ENCODE data around the gene NCKAP5. TPM values are rescaled to one million over a fixed set of nuclear protein-coding genes. Genes with fewer than 3 reads are reported as not detected.

The NCKAP5 gene
- total and polyA plus RNA-seq, 4 donors, result 0.57 to 2.8 (median 2.4) TPM

- no peak overlapping the region for H3K9ac ChIP-seq (ENCODE audit: low read depth in 1 of 2, low read length in 2 of 2)
- H3K36me3 ChIP-seq (ENCODE audit: control insufficient read depth in 4 of 4, insufficient read depth in 3 of 4, low read depth in 1 of 4, low read length in 3 of 4), result no peaks in the 10 kb centered on the region
Observed at GRCh38 chr2:133306236-133306635, 262.0 kb downstream of the NCKAP5 start.

GRCh38 chr2:133304344-133304743 is 263.9 kb downstream of the NCKAP5 start:
- Histone ChIP-seq H3K27me3 (ENCODE audit: control insufficient read depth in 4 of 4, insufficient read depth in 4 of 4, low read length in 3 of 4) (no peaks in the 10 kb centered on the region), H3K36me3 (ENCODE audit: control insufficient read depth in 4 of 4, insufficient read depth in 3 of 4, low read depth in 1 of 4, low read length in 3 of 4) (no peaks in the 10 kb centered on the region), H3K27ac (ENCODE audit: low read depth in 1 of 2, low read length in 2 of 2) (no peak overlapping the region), H3K9me3 (ENCODE audit: control insufficient read depth in 4 of 4, low read length in 3 of 4) (no peaks in the 10 kb centered on the region), H3K4me3 (ENCODE audit: low read depth in 1 of 3, low read length in 3 of 3) (no peak overlapping the region), H3K9ac (ENCODE audit: low read depth in 1 of 2, low read length in 2 of 2) (no peak overlapping the region), H3K4me1 (ENCODE audit: control insufficient read depth in 4 of 4, insufficient read depth in 4 of 4, low read length in 3 of 4) (no peaks in the 10 kb centered on the region)
- no peak for TF ChIP-seq FOXA1 (IDR thresholded peaks at IDR 0.05)
- TF ChIP-seq NR2F2 (IDR thresholded peaks at IDR 0.05), result no peak
- no peak for TF ChIP-seq HNF4A (conservative IDR thresholded peaks at IDR 0.05)
- TF ChIP-seq CTCF (IDR thresholded peaks at IDR 0.05; ENCODE audit: low read depth, low read length, missing input control), result no peak
- TF ChIP-seq TAF1 (conservative IDR thresholded peaks at IDR 0.05), result no peak
- TF ChIP-seq RAD21 (IDR thresholded peaks at IDR 0.05), result no peak
- TF ChIP-seq REST (IDR thresholded peaks at IDR 0.05), result no peak
- no peak for TF ChIP-seq ATF3 (IDR thresholded peaks at IDR 0.05)
- no peak for TF ChIP-seq FOXA2 (IDR thresholded peaks at IDR 0.05)
- TF ChIP-seq SP1 (IDR thresholded peaks at IDR 0.05), result no peak
- TF ChIP-seq YY1 (IDR thresholded peaks at IDR 0.05), result no peak
- no peak for TF ChIP-seq ZBTB33 (IDR thresholded peaks at IDR 0.05)
- TF ChIP-seq JUND (IDR thresholded peaks at IDR 0.05), result no peak
- TF ChIP-seq EGR1 (IDR thresholded peaks at IDR 0.05; ENCODE audit: low read depth in 2 of 2), result no peak
- no peak for TF ChIP-seq MAX (IDR thresholded peaks at IDR 0.05)
- TF ChIP-seq GABPA (IDR thresholded peaks at IDR 0.05 in 1 of 2, conservative IDR thresholded peaks at IDR 0.05 in 1 of 2), result no peak
- TF ChIP-seq HNF4G (IDR thresholded peaks at IDR 0.05), result no peak
- no peak for TF ChIP-seq RXRA (IDR thresholded peaks at IDR 0.05)
- no peak for DNase-seq (ENCODE audit: low spot score)
- WGBS, result 77% methylated on average over 3 of the region's 3 CpGs

More at GRCh38 chr2:133306236-133306635, 262.0 kb downstream of the NCKAP5 start:
- WGBS, result 93% methylated on average over 2 of the region's 2 CpGs
- H3K9me3 ChIP-seq (ENCODE audit: control insufficient read depth in 4 of 4, low read length in 3 of 4), result no peaks in the 10 kb centered on the region
- no peak overlapping the region for H3K27ac ChIP-seq (ENCODE audit: low read depth in 1 of 2, low read length in 2 of 2)
- no peak for DNase-seq (ENCODE audit: low spot score)
- H3K4me3 ChIP-seq (ENCODE audit: low read depth in 1 of 3, low read length in 3 of 3), result no peak overlapping the region
- no peaks in the 10 kb centered on the region for H3K27me3 ChIP-seq (ENCODE audit: control insufficient read depth in 4 of 4, insufficient read depth in 4 of 4, low read length in 3 of 4)
- TF ChIP-seq ATF3 (IDR thresholded peaks at IDR 0.05) (no peak), FOXA2 (IDR thresholded peaks at IDR 0.05) (no peak), RXRA (IDR thresholded peaks at IDR 0.05) (no peak)
- no peaks in the 10 kb centered on the region for H3K4me1 ChIP-seq (ENCODE audit: control insufficient read depth in 4 of 4, insufficient read depth in 4 of 4, low read length in 3 of 4)
